Endothelial cell of umbilical vein (primary cell): ENCODE results near the gene DSCAML1. TPM values are rescaled to one million over a fixed set of nuclear protein-coding genes. Genes with fewer than 3 reads are reported as not detected.

Experiments used
- BruUV-seq: library from RNA; stranded (reverse); fragments of 400-500 nt; replicated peaks from 2 replicates; lab custom pipeline; 2021; lab: Mats Ljungman, UMichigan
- CTCF ChIA-PET: fragments of 300-600, 350-600 bp; sonication (Branson Sonifier 250); formaldehyde crosslinking; loops from one replicate; lab custom pipeline; 2021; ENCODE audit warnings: antibody characterized with exemption, inconsistent platforms; lab: Charles Lee
- POLR2A ChIA-PET: fragments of 300-600, 350-600 bp; sonication (Branson Sonifier 250); formaldehyde crosslinking; loops from one replicate; lab custom pipeline; 2021; ENCODE audit warnings: antibody characterized with exemption, inconsistent platforms; lab: Charles Lee
- DNase-seq: peaks from one replicate; pipeline ENCODE4 v3.0.0-alpha.2; 2011; ENCODE audit warnings: low read depth, low spot score
- FAIRE-seq: peaks from 2 replicates; lab custom pipeline; 2011; peaks lifted over from hg19 to GRCh38; lab: Jason Lieb, UNC
- H2AFZ ChIP-seq: 2 replicates; pipeline ENCODE4 v1.6.0; 2012; ENCODE audit warnings: low read depth, low read length, control low read depth, inconsistent platforms
- H3K27ac ChIP-seq: 2 replicates; pipeline ENCODE4 v1.5.1; 2011; ENCODE audit warnings: low read depth, mild to moderate bottlenecking, control low read depth, low read length, moderate library complexity; ENCODE audit not compliant: insufficient read depth
- H3K27me3 ChIP-seq, 2 experiments: 2 replicates each; pipeline versions ENCODE4 v1.6.0 to v1.6.1; 2011; ENCODE audit warnings: low read length in 2 of 2, mixed read lengths in 1 of 2; ENCODE audit not compliant: control insufficient read depth in 2 of 2, insufficient read depth in 2 of 2
- H3K36me3 ChIP-seq, 2 experiments: 2 replicates in 1 of 2; 3 replicates in 1 of 2; pipeline ENCODE4 v1.5.1; 2011; ENCODE audit warnings: low read length in 2 of 2, mild to moderate bottlenecking in 1 of 2, moderate library complexity in 1 of 2; ENCODE audit not compliant: control insufficient read depth in 2 of 2, insufficient read depth in 2 of 2; ENCODE audit errors: extremely low read depth in 1 of 2
- H3K4me1 ChIP-seq: 3 replicates; pipeline ENCODE4 v1.5.1; 2011; ENCODE audit warnings: mild to moderate bottlenecking, low read length; ENCODE audit not compliant: control insufficient read depth, insufficient read depth; ENCODE audit errors: extremely low read depth
- H3K4me2 ChIP-seq: 2 replicates; pipeline ENCODE4 v1.6.1; 2011; ENCODE audit warnings: low read length, control low read depth, mixed read lengths; ENCODE audit not compliant: insufficient read depth
- H3K4me3 ChIP-seq, 3 experiments: fragments of 200-600 bp in 1 of 3; sonication (generic), shearing (Covaris generic) in 1 of 3; replicated peaks in 1 of 3; 2 replicates each; pipeline ENCODE4 v1.5.1; 2011 to 2016; ENCODE audit warnings: control low read depth in 3 of 3, low read length in 3 of 3, mild to moderate bottlenecking in 2 of 3, inconsistent platforms in 1 of 3, low read depth in 1 of 3, moderate library complexity in 1 of 3; ENCODE audit not compliant: insufficient read depth in 1 of 3
- H3K79me2 ChIP-seq: 2 replicates; pipeline ENCODE4 v1.6.0; 2012; ENCODE audit warnings: low read length, inconsistent platforms; ENCODE audit not compliant: control insufficient read depth, insufficient read depth
- H3K9ac ChIP-seq: replicated peaks from 2 replicates; pipeline ENCODE3; 2011; ENCODE audit warnings: low read length, control low read depth; ENCODE audit not compliant: insufficient read depth; ENCODE audit errors: extremely low read depth
- H3K9me1 ChIP-seq: replicated peaks from 3 replicates; pipeline ENCODE4 v1.6.0; 2011; ENCODE audit warnings: mild to moderate bottlenecking, low read length; ENCODE audit not compliant: control insufficient read depth, insufficient read depth; ENCODE audit errors: extremely low read depth
- H3K9me3 ChIP-seq: replicated peaks from 2 replicates; pipeline ENCODE4 v1.5.1; 2012; ENCODE audit warnings: low read length, inconsistent platforms; ENCODE audit not compliant: control insufficient read depth, insufficient read depth
- H4K20me1 ChIP-seq: replicated peaks from 2 replicates; pipeline ENCODE3; 2011; ENCODE audit warnings: mild to moderate bottlenecking, low read length; ENCODE audit not compliant: control insufficient read depth, insufficient read depth; ENCODE audit errors: extremely low read depth
- EZH2 ChIP-seq: IDR thresholded peaks from 2 replicates; pipeline ENCODE4 v1.6.1; 2012; ENCODE audit warnings: borderline replicate concordance, low read depth, mild to moderate bottlenecking, moderate library complexity, low read length, inconsistent platforms; ENCODE audit not compliant: severe bottlenecking
- FOS ChIP-seq: IDR thresholded peaks from 2 replicates; pipeline ENCODE4 v1.6.1; 2011; ENCODE audit warnings: mild to moderate bottlenecking, low read length, moderate library complexity, borderline replicate concordance; ENCODE audit not compliant: insufficient read depth
- GATA2 ChIP-seq: IDR thresholded peaks from 2 replicates; pipeline ENCODE4 v1.7.0; 2011; ENCODE audit warnings: low read depth, mild to moderate bottlenecking, moderate library complexity, mixed read lengths, low read length; ENCODE audit not compliant: insufficient read length, insufficient read depth
- JUN ChIP-seq: IDR thresholded peaks from 2 replicates; pipeline ENCODE4 v1.6.1; 2011; ENCODE audit warnings: borderline replicate concordance, low read depth; ENCODE audit not compliant: insufficient read length, insufficient read depth
- MYC ChIP-seq: IDR thresholded peaks from one replicate; pipeline ENCODE4 v1.6.1; 2011; ENCODE audit warnings: mild to moderate bottlenecking, low read depth, low read length
- POLR2A ChIP-seq: IDR thresholded peaks from 2 replicates; pipeline ENCODE4 v1.6.1; 2012; ENCODE audit warnings: low read depth, mild to moderate bottlenecking, control low read depth, low read length
- POLR2AphosphoS5 ChIP-seq: IDR thresholded peaks from 2 replicates; pipeline ENCODE4 v1.6.1; 2012; ENCODE audit warnings: low read depth, mild to moderate bottlenecking, control low read depth, low read length, moderate library complexity; ENCODE audit not compliant: insufficient read depth
- dilution Hi-C: fragments of 300-500 bp; cut with MboI; formaldehyde crosslinking; loops from one replicate; pipeline ENCODE4 v1.15.0; 2019; ENCODE audit warnings: low sequenced_read_pairs; ENCODE audit not compliant: extremely low pct_ligation_motif_present
- intact Hi-C: fragments of 100-400 bp; cut with micrococcal nuclease; formaldehyde crosslinking; loops from one replicate; pipeline ENCODE4 v1.10.0; 2022
- polyA plus RNA-seq, 4 experiments: library from polyadenylated mRNA; depleted of rRNA in 3 of 4; stranded (reverse) in 3 of 4; unstranded in 1 of 4; fragments of >200 nt; gene quantifications; 2 replicates each; pipeline versions ENCODE4 v1.2.1 to v1.2.3, GENCODE V29; 2011 to 2012; ENCODE audit warnings: missing spikeins in 1 of 4
- total RNA-seq: library from RNA; stranded (reverse); gene quantifications from 2 replicates; pipeline ENCODE4 v1.2.3, GENCODE V29; 2021
- TF ChIP-seq, protein P1 (sequence below), 2 donors: IDR thresholded peaks; 1 replicate in 1 of 2; 2 replicates in 1 of 2; pipeline ENCODE4 v1.5.1; 2011; ENCODE audit warnings: low read length in 2 of 2, mild to moderate bottlenecking in 2 of 2, moderate library complexity in 2 of 2, control low read depth in 1 of 2, inconsistent platforms in 1 of 2, low read depth in 1 of 2; ENCODE audit not compliant: insufficient read depth in 1 of 2; ENCODE audit errors: extremely low read depth in 1 of 2

DSCAML1 gene
- total and polyA plus RNA-seq, 2 donors (not counting 3 experiments of a cell fraction or from before 2014, with no cell fraction given) = not detected

DNA sequence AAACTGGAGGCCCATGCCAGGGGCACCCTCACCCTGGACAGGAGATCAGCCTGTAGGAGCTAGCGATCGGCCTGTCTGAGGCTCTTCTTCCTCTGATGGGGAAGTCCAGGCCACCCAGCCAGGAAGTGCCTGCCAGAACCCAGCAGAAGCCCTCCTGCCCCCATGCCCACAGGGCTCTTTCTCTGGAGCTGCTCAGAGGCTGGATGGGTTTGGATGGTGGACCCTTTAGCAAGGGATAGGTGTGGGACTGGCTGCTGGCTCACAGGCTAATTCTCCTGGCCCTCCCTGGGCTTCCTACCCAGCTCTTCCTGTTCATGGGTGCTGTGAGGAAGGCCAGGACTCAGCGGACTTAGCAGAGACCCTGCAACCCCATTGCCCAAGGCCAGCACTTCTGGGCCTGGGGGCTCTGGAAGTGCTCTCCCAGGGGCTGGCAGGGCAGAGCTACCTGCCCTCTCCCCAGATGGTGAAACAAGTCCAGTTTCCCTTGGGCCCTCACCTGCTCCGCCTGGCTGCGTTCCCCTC, 19.9 kb upstream of the DSCAML1 start:
- H3K9me3 ChIP-seq = no peaks in the 10 kb centered on the region
- POLR2A ChIA-PET = no interaction called here
- H3K9me1 ChIP-seq = no peaks in the 10 kb centered on the region
- H2AFZ ChIP-seq = peak overlapping the region; percentile 92
- H3K9ac ChIP-seq = no peak overlapping the region
- H3K27me3 ChIP-seq = peaks cover 0 to 1% of the 10 kb centered on the region in 2 experiments
- dilution Hi-C loops = no loop called here
- intact Hi-C loops = loop anchor here (1.0 to 10.0 kb wide), 4 partner anchors 10 to 582 kb away; partner anchors contain the start of genes PCSK7 and RNF214
- DNase-seq = no peak
- no peak overlapping the region for H3K4me2 ChIP-seq
- H3K4me3 ChIP-seq = no peak overlapping the region
- TF ChIP-seq POLR2A = no peak
- TF ChIP-seq POLR2AphosphoS5 = no peak
- TF ChIP-seq, protein P1, sequence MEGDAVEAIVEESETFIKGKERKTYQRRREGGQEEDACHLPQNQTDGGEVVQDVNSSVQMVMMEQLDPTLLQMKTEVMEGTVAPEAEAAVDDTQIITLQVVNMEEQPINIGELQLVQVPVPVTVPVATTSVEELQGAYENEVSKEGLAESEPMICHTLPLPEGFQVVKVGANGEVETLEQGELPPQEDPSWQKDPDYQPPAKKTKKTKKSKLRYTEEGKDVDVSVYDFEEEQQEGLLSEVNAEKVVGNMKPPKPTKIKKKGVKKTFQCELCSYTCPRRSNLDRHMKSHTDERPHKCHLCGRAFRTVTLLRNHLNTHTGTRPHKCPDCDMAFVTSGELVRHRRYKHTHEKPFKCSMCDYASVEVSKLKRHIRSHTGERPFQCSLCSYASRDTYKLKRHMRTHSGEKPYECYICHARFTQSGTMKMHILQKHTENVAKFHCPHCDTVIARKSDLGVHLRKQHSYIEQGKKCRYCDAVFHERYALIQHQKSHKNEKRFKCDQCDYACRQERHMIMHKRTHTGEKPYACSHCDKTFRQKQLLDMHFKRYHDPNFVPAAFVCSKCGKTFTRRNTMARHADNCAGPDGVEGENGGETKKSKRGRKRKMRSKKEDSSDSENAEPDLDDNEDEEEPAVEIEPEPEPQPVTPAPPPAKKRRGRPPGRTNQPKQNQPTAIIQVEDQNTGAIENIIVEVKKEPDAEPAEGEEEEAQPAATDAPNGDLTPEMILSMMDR (IDR thresholded peaks at IDR 0.05; ENCODE audit: extremely low read depth in 1 of 2, insufficient read depth in 1 of 2, low read depth in 1 of 2, low read length in 2 of 2) = no peak
- TF ChIP-seq MYC = no peak
- no peak for TF ChIP-seq GATA2
- no peak for TF ChIP-seq FOS
- TF ChIP-seq EZH2 = no peak
- no peak for TF ChIP-seq JUN
- H3K36me3 ChIP-seq = no peaks in the 10 kb centered on the region
- H4K20me1 ChIP-seq = no peaks in the 10 kb centered on the region
- H3K27ac ChIP-seq = no peak overlapping the region
- H3K79me2 ChIP-seq = no peaks in the 10 kb centered on the region
- FAIRE-seq = no peak
- CTCF ChIA-PET = interaction anchor here (0.8 to 12.2 kb wide), 20 partner anchors 8 to 585 kb away, joined by 3 to 520 read pairs (median 5); partner anchors contain the start of gene PCSK7
- BruUV-seq = no TSS peak
- peaks cover 15% of the 10 kb centered on the region for H3K4me1 ChIP-seq
